Adipose tissue (tissue), 3 donors: ENCODE measurements around the gene ZDHHC14. TPM values are rescaled to one million over a fixed set of nuclear protein-coding genes. Genes with fewer than 3 reads are reported as not detected.
A peak's percentile ranks its signal among the peaks of the same experiment; 100 is the strongest.
"Not testable (repeated sequence)": the region's sequence is repeated elsewhere in the genome, so short reads cannot be mapped to it uniquely, and the experiment has no call there.

Experiments
- H3K27ac ChIP-seq: one replicate; pipeline ENCODE4 v1.5.1; 2013; ENCODE audit warnings: low read depth, low read length
- WGBS, 3 donors: extraction: QIAGEN DNeasy Blood & Tissue Kit; methylation state at CpG; one replicate each; pipeline ENCODE4 v1.1.7; 2013; 5-methylcytosine and 5-hydroxymethylcytosine counted together
- polyA plus RNA-seq, 3 donors: library from polyadenylated mRNA; stranded (reverse); fragments of 200-250 nt; gene quantifications; one replicate each; pipeline ENCODE4 v1.2.3, GENCODE V29; 2013
- donor health status: healthy with polysubstance abuse.
- donor health status: Bipolar disorder and iron deficiency.
- donor health status: healthy.

The ZDHHC14 gene
- polyA plus RNA-seq: 1 to 10 TPM; 3.0 to 6.0 (median 5.1) TPM

GRCh38 chr6:157380779-157381561 is at the start of gene ZDHHC14:
ZDHHC14 (plus strand) TSS chr6:157381190.
- H3K27ac ChIP-seq: peak within 1 kb of the TSS; percentile 69
- 0 to 1% (median 0%) methylated on average over 47 to 106 of the region's 106 CpGs for WGBS, 3 donors

- H3K27ac ChIP-seq: no peak overlapping the region
- WGBS, 3 donors: 60 to 84% (median 72%) methylated on average over 7 of the region's 7 CpGs
Observed at GRCh38 chr6:157332813-157333212, 48.2 kb upstream of the ZDHHC14 start.

GRCh38 chr6:157333537-157333936 is 47.5 kb upstream of the ZDHHC14 start:
- 80 to 85% (median 83%) methylated on average over 4 of the region's 4 CpGs for WGBS, 3 donors
- H3K27ac ChIP-seq: no peak overlapping the region

- 79 to 87% (median 81%) methylated on average over 3 of the region's 3 CpGs for WGBS, 3 donors
- no peak overlapping the region for H3K27ac ChIP-seq
Observed at GRCh38 chr6:157333956-157334355, 47.0 kb upstream of the ZDHHC14 start.

GRCh38 chr6:157335829-157336228 is 45.2 kb upstream of the ZDHHC14 start:
- WGBS, 3 donors: 40 to 68% (median 67%) methylated on average over 6 of the region's 6 CpGs
- no peak overlapping the region for H3K27ac ChIP-seq

GRCh38 chr6:157337276-157337675 is 43.7 kb upstream of the ZDHHC14 start:
- 71 to 77% (median 76%) methylated on average over 3 of the region's 3 CpGs for WGBS, 3 donors
- not testable (repeated sequence) for H3K27ac ChIP-seq

- 56 to 87% (median 62%) methylated on average over 2 of the region's 2 CpGs for WGBS, 3 donors
Observed at GRCh38 chr6:157337751-157338150, 43.2 kb upstream of the ZDHHC14 start.

GRCh38 chr6:157339432-157339831 is 41.6 kb upstream of the ZDHHC14 start:
- 63 to 100% (median 84%) methylated on average over 1 of the region's 1 CpG for WGBS, 3 donors
- no peak overlapping the region for H3K27ac ChIP-seq

More at GRCh38 chr6:157337751-157338150, 43.2 kb upstream of the ZDHHC14 start:
- no peak overlapping the region for H3K27ac ChIP-seq

- no peak overlapping the region for H3K27ac ChIP-seq
- 40 to 73% (median 59%) methylated on average over 4 of the region's 4 CpGs for WGBS, 3 donors
Observed at GRCh38 chr6:157343732-157344131, 37.3 kb upstream of the ZDHHC14 start.

- WGBS, 3 donors: 75 to 87% (median 84%) methylated on average over 2 of the region's 2 CpGs
- no peak overlapping the region for H3K27ac ChIP-seq
Observed at GRCh38 chr6:157346373-157346772, 34.6 kb upstream of the ZDHHC14 start.

GRCh38 chr6:157358287-157358686 is 22.7 kb upstream of the ZDHHC14 start:
- no peak overlapping the region for H3K27ac ChIP-seq
- 75 to 87% (median 82%) methylated on average over 8 of the region's 8 CpGs for WGBS, 3 donors

GRCh38 chr6:157361886-157362285 is 19.1 kb upstream of the ZDHHC14 start:
- WGBS, 3 donors: 50 to 69% (median 60%) methylated on average over 3 of the region's 3 CpGs

GRCh38 chr6:157364705-157365104 is 16.3 kb upstream of the ZDHHC14 start:
- no peak overlapping the region for H3K27ac ChIP-seq
- 97 to 100% (median 100%) methylated on average over 1 of the region's 1 CpG for WGBS, 3 donors

More at GRCh38 chr6:157361886-157362285, 19.1 kb upstream of the ZDHHC14 start:
- H3K27ac ChIP-seq: no peak overlapping the region

- H3K27ac ChIP-seq: no peak overlapping the region
- WGBS, 3 donors: 85 to 93% (median 90%) methylated on average over 11 of the region's 11 CpGs
Observed at GRCh38 chr6:157366648-157367047, 14.3 kb upstream of the ZDHHC14 start.

- H3K27ac ChIP-seq: no peak overlapping the region
- WGBS, 3 donors: 80 to 86% (median 83%) methylated on average over 7 of the region's 7 CpGs
Observed at GRCh38 chr6:157368359-157369049, 12.5 kb upstream of the ZDHHC14 start.

- 81 to 100% (median 93%) methylated on average over 1 of the region's 1 CpG for WGBS, 3 donors
- H3K27ac ChIP-seq: no peak overlapping the region
Observed at GRCh38 chr6:157370755-157371154, 10.2 kb upstream of the ZDHHC14 start.

- 89 to 93% (median 91%) methylated on average over 10 of the region's 10 CpGs for WGBS, 3 donors
- no peak overlapping the region for H3K27ac ChIP-seq
Observed at GRCh38 chr6:157372501-157373280, 8.3 kb upstream of the ZDHHC14 start.

- 61 to 73% (median 71%) methylated on average over 6 of the region's 6 CpGs for WGBS, 3 donors
- H3K27ac ChIP-seq: no peak overlapping the region
Observed at GRCh38 chr6:157374889-157375443, 6.0 kb upstream of the ZDHHC14 start.
